ELR (cell line): ENCODE results near the gene OR2D2.
"Not testable (repeated sequence)": the region's sequence is repeated elsewhere in the genome, so short reads cannot be mapped to it uniquely, and the experiment has no call there.

ENCODE experiments used
- DNase-seq: peaks from one replicate; pipeline ENCODE4 v3.0.0-alpha.2; 2015; ENCODE audit warnings: low read depth

OR2D2 gene

GRCh38 chr11:6892400-6892799, at the start of gene OR2D2:
TSS of gene OR2D2 (minus strand) at chr11:6892500. CDS start at chr11:6892500, 0 bp downstream.
- no peak for DNase-seq

GRCh38 chr11:6941970-6942369, 49.7 kb upstream of the OR2D2 start:
- no peak for DNase-seq

GRCh38 chr11:6932145-6932544, 39.8 kb upstream of the OR2D2 start:
- DNase-seq, result no peak

- DNase-seq, result no peak
Measured at GRCh38 chr11:6931146-6931713, 38.9 kb upstream of the OR2D2 start.

GRCh38 chr11:6928916-6929315, 36.6 kb upstream of the OR2D2 start:
- no peak for DNase-seq

- DNase-seq, result peak; percentile 10
Measured at GRCh38 chr11:6927030-6927617, 34.8 kb upstream of the OR2D2 start.

- DNase-seq, result peak; percentile 95
Measured at GRCh38 chr11:6926208-6927029, 34.1 kb upstream of the OR2D2 start, which contains the start of gene ZNF215. TSS of gene ZNF215 (plus strand) at chr11:6926426. CDS start at chr11:6932273, 5,847 bp downstream.

GRCh38 chr11:6925636-6926207, 33.4 kb upstream of the OR2D2 start:
- peak; percentile 56 for DNase-seq

- DNase-seq, result no peak
Measured at GRCh38 chr11:6925007-6925577, 32.8 kb upstream of the OR2D2 start.

GRCh38 chr11:6920702-6921101, 28.4 kb upstream of the OR2D2 start, which contains the start of gene OR2D3:
TSS of gene OR2D3 (plus strand) at chr11:6921002. CDS start at chr11:6921002, 0 bp downstream.
- DNase-seq, result no peak

- DNase-seq, result no peak
Measured at GRCh38 chr11:6919698-6920097, 27.4 kb upstream of the OR2D2 start.

GRCh38 chr11:6911948-6912347, 19.6 kb upstream of the OR2D2 start:
- DNase-seq, result peak; percentile 41

- no peak for DNase-seq
Measured at GRCh38 chr11:6911378-6911777, 19.1 kb upstream of the OR2D2 start.

- not testable (repeated sequence) for DNase-seq
Measured at GRCh38 chr11:6904804-6905203, 12.5 kb upstream of the OR2D2 start.

GRCh38 chr11:6900327-6900999, 8.2 kb upstream of the OR2D2 start:
- DNase-seq, result peak; percentile 48

GRCh38 chr11:6898911-6899310, 6.6 kb upstream of the OR2D2 start:
- no peak for DNase-seq

GRCh38 chr11:6895010-6895409, 2.7 kb upstream of the OR2D2 start:
- DNase-seq, result no peak

- DNase-seq, result no peak
Measured at GRCh38 chr11:6894097-6894496, 1.8 kb upstream of the OR2D2 start.

- DNase-seq, result no peak
Measured at GRCh38 chr11:6889835-6890234, 2.5 kb downstream of the OR2D2 start.

- DNase-seq, result no peak
Measured at GRCh38 chr11:6888830-6889229, 3.5 kb downstream of the OR2D2 start.

- DNase-seq, result not testable (repeated sequence)
Measured at GRCh38 chr11:6887711-6888110, 4.6 kb downstream of the OR2D2 start.

GRCh38 chr11:6882751-6883150, 9.5 kb downstream of the OR2D2 start:
- DNase-seq, result no peak
